SK-N-SH treated with all-trans-retinoic acid at 6 μM for 48 hours (cell line): ENCODE measurements around the gene WDR37.

Source experiments
- ATAC-seq: fragments of 200-7000 bp; cut with Tn5 transposase; 3 replicates; pipeline ENCODE4 v1.9.1; 2020; ENCODE audit warnings: mild to moderate bottlenecking, moderate library complexity
- ARNTL ChIP-seq: fragments of 450-650 bp; formaldehyde crosslinking; IDR thresholded peaks from 2 replicates; pipeline ENCODE4 v1.5.0; 2020; ENCODE audit warnings: low read depth, mild to moderate bottlenecking, moderate library complexity, borderline replicate concordance
- BACH2 ChIP-seq: fragments of 250-450 bp; sonication (Bioruptor Pico); IDR thresholded peaks from 2 replicates; pipeline ENCODE4 v1.9.0; 2021; ENCODE audit warnings: mild to moderate bottlenecking, borderline replicate concordance
- ESRRG ChIP-seq: fragments of 250-450 bp; sonication (Bioruptor Pico); IDR thresholded peaks from 2 replicates; pipeline ENCODE4 v1.6.1; 2021; ENCODE audit warnings: mild to moderate bottlenecking
- GLIS3 ChIP-seq: fragments of 250-450 bp; sonication (Bioruptor Pico); IDR thresholded peaks from 2 replicates; pipeline ENCODE4 v1.5.0; 2020; ENCODE audit warnings: mild to moderate bottlenecking, moderate library complexity
- ISL1 ChIP-seq: fragments of 250-450 bp; sonication (Bioruptor Pico); IDR thresholded peaks from 2 replicates; pipeline ENCODE4 v2.1.2; 2022; ENCODE audit warnings: mild to moderate bottlenecking, moderate library complexity
- OSR1 ChIP-seq: fragments of 250-450 bp; sonication (Bioruptor Pico); IDR thresholded peaks from 2 replicates; pipeline ENCODE4 v1.8.0; 2022; ENCODE audit warnings: moderate library complexity, mild to moderate bottlenecking, inconsistent platforms
- RARB ChIP-seq: fragments of 250-450 bp; sonication (Bioruptor Pico); IDR thresholded peaks from 2 replicates; pipeline ENCODE4 v1.8.0; 2021; ENCODE audit warnings: mild to moderate bottlenecking, moderate library complexity
- SNAI2 ChIP-seq: fragments of 250-450 bp; sonication (Bioruptor Pico); IDR thresholded peaks from 2 replicates; pipeline ENCODE4 v1.5.0; 2020; ENCODE audit warnings: mild to moderate bottlenecking, moderate library complexity
- TCF4 ChIP-seq: fragments of 250-450 bp; sonication (Bioruptor Pico); IDR thresholded peaks from 2 replicates; pipeline ENCODE4 v1.8.0; 2021; ENCODE audit warnings: mild to moderate bottlenecking, moderate library complexity, borderline replicate concordance
- TOX ChIP-seq: fragments of 250-450 bp; sonication (Bioruptor Pico); IDR thresholded peaks from 2 replicates; pipeline ENCODE4 v1.8.0; 2021; ENCODE audit warnings: mild to moderate bottlenecking, moderate library complexity, borderline replicate concordance
- ZFP3 ChIP-seq: fragments of 250-450 bp; sonication (Bioruptor Pico); IDR thresholded peaks from 2 replicates; pipeline ENCODE4 v1.5.0; 2020; ENCODE audit warnings: mild to moderate bottlenecking, moderate library complexity
- ZFP30 ChIP-seq: fragments of 450-650 bp; formaldehyde crosslinking; IDR thresholded peaks from 2 replicates; pipeline ENCODE4 v1.5.0; 2022; ENCODE audit warnings: mild to moderate bottlenecking, moderate library complexity
- ZNF565 ChIP-seq: fragments of 450-650 bp; formaldehyde crosslinking; conservative IDR thresholded peaks from 2 replicates; pipeline ENCODE4 v1.5.0; 2020; ENCODE audit warnings: low read depth, mild to moderate bottlenecking, moderate library complexity
- ZNF70 ChIP-seq: fragments of 450-650 bp; formaldehyde crosslinking; IDR thresholded peaks from 2 replicates; pipeline ENCODE4 v1.5.0; 2020; ENCODE audit warnings: mild to moderate bottlenecking, moderate library complexity
- ZNF8 ChIP-seq: fragments of 450-650 bp; formaldehyde crosslinking; IDR thresholded peaks from 2 replicates; pipeline ENCODE4 v1.5.0; 2020; ENCODE audit warnings: mild to moderate bottlenecking, moderate library complexity
- TF ChIP-seq, protein P1 (sequence below): fragments of 250-450 bp; sonication (Bioruptor Pico); IDR thresholded peaks from 2 replicates; pipeline ENCODE4 v1.8.0; 2020; ENCODE audit warnings: mild to moderate bottlenecking, moderate library complexity, borderline replicate concordance
- TF ChIP-seq, protein P2 (sequence below): fragments of 250-450 bp; sonication (Bioruptor Pico); IDR thresholded peaks from 2 replicates; pipeline ENCODE4 v1.8.0; 2021; ENCODE audit warnings: low read depth, mild to moderate bottlenecking, moderate library complexity, borderline replicate concordance
- TF ChIP-seq, protein P3 (sequence below): fragments of 250-450 bp; sonication (Bioruptor Pico); IDR thresholded peaks from 2 replicates; pipeline ENCODE4 v1.5.1; 2020; ENCODE audit warnings: low read depth, mild to moderate bottlenecking, moderate library complexity
- TF ChIP-seq, protein P4 (sequence below): fragments of 250-450 bp; sonication (Bioruptor Pico); IDR thresholded peaks from 2 replicates; pipeline ENCODE4 v1.5.0; 2020; ENCODE audit warnings: mild to moderate bottlenecking, moderate library complexity

Gene WDR37

DNA sequence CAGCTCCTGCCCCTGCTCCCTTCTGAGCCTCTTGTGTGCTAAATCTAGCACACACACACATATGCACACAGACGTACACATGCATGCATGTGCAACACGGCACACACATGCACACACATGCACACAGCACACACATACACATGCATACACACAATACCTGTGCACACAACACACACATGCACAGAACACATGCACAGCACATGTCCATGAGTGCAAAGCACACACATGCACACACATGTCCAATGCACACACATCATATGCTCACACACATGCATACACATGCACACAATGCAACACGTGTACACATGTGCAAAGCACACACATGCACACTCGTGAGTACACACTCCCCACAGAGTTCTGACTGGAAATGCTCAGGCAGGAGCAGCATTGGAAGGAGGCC is 115.0 kb downstream of the WDR37 start:
- no peak for ATAC-seq

DNA sequence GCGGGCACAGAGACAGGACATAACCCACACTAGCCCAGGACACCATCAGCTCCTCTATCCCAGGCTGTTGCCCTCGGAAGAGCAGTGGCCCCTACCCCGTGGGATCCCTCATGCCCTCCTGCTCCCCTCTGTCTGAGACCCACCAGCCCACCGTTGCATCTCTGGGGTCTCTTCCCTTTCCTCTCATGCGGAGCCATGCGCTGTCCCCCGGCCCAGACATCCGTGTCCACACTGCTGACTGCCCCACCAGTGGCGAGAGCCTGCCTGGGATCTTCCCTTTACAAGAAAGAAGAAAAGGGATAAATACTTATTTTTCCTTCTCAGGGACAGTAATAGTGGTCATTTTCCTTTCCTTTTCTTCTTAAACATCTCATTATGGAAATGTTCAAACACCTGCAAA is 115.4 kb downstream of the WDR37 start:
- TF ChIP-seq ZNF565 (CRISPR knock-in tag) = no peak
- TF ChIP-seq, protein P1, sequence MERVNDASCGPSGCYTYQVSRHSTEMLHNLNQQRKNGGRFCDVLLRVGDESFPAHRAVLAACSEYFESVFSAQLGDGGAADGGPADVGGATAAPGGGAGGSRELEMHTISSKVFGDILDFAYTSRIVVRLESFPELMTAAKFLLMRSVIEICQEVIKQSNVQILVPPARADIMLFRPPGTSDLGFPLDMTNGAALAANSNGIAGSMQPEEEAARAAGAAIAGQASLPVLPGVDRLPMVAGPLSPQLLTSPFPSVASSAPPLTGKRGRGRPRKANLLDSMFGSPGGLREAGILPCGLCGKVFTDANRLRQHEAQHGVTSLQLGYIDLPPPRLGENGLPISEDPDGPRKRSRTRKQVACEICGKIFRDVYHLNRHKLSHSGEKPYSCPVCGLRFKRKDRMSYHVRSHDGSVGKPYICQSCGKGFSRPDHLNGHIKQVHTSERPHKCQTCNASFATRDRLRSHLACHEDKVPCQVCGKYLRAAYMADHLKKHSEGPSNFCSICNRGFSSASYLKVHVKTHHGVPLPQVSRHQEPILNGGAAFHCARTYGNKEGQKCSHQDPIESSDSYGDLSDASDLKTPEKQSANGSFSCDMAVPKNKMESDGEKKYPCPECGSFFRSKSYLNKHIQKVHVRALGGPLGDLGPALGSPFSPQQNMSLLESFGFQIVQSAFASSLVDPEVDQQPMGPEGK (CRISPR knock-in tag) = no peak
- TF ChIP-seq ZFP3 (CRISPR knock-in tag) = no peak
- TF ChIP-seq ZNF8 = no peak
- TF ChIP-seq GLIS3 (CRISPR knock-in tag) = no peak
- TF ChIP-seq, protein P2, sequence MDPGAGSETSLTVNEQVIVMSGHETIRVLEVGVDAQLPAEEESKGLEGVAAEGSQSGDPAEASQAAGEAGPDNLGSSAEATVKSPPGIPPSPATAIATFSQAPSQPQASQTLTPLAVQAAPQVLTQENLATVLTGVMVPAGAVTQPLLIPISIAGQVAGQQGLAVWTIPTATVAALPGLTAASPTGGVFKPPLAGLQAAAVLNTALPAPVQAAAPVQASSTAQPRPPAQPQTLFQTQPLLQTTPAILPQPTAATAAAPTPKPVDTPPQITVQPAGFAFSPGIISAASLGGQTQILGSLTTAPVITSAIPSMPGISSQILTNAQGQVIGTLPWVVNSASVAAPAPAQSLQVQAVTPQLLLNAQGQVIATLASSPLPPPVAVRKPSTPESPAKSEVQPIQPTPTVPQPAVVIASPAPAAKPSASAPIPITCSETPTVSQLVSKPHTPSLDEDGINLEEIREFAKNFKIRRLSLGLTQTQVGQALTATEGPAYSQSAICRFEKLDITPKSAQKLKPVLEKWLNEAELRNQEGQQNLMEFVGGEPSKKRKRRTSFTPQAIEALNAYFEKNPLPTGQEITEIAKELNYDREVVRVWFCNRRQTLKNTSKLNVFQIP = no peak
- no peak for ATAC-seq

More for the DNA sequence above, 115.0 kb downstream of the WDR37 start:
- TF ChIP-seq ISL1 (CRISPR knock-in tag) (no peak), ZNF8 (no peak), ZNF70 (CRISPR knock-in tag) (no peak), ZNF565 (CRISPR knock-in tag) (no peak), TOX (CRISPR knock-in tag) (no peak), ARNTL (no peak)
- TF ChIP-seq, protein P1 (CRISPR knock-in tag) = no peak
- TF ChIP-seq, all 23 proteins: peak for 0

DNA sequence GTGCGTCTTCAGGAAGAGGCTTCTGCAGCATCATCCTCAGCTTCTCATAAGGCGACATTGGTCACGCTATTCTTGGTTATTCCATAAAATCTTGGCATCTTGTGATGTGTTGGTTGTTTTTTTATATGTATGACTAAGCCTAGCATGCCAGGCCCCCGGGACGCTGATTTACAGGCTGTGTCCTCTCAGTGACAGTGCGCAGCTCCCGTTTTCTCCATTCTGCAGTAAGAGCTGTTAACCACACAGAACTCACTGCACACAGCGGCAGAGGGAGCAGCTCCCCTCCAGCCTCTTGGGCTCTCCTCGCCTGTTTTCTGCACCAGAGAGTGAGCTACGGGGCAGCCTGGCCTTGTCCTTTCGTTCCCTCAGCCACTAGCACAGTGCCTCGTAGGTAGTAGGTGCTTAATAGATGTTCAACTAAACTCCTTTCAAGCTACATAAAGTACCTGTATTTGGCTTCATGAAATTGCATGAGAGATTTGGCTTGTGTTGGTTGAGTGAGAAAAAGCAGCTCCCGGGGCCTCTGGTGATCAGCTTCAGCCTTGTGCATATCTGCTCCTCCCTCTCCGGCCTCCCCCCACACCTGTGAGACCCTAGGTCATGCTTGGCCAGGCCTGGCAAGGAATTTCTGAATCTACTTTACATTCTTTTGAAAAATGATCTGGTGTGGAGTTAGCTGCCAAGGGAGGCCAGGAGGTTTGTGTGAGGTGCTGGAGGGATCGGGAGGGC is 116.2 kb downstream of the WDR37 start:
- no peak for ATAC-seq

DNA sequence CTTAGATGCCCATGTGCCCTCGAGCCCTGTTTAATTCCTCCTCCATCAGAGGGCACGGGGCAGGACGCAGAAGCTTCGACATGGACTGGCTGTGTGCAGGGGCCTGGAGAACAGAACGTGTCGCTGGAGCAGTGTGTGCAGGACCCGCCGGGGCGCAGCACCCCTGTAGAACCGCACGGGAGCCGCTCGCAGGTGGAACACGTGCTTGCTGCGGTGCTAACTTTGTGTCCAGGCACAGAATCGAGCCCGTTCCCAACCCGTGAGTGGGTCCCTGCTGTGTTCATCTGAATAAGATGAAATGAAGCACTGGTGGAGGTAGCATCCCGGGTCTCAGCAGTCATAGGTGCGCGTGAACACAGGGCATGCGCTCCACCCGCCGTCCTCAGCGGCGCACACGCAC is 116.9 kb downstream of the WDR37 start:
- ATAC-seq = no peak
- TF ChIP-seq BACH2 = no peak

More for the DNA sequence above, 116.2 kb downstream of the WDR37 start:
- TF ChIP-seq, protein P3, sequence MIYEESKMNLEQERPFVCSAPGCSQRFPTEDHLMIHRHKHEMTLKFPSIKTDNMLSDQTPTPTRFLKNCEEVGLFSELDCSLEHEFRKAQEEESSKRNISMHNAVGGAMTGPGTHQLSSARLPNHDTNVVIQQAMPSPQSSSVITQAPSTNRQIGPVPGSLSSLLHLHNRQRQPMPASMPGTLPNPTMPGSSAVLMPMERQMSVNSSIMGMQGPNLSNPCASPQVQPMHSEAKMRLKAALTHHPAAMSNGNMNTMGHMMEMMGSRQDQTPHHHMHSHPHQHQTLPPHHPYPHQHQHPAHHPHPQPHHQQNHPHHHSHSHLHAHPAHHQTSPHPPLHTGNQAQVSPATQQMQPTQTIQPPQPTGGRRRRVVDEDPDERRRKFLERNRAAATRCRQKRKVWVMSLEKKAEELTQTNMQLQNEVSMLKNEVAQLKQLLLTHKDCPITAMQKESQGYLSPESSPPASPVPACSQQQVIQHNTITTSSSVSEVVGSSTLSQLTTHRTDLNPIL (CRISPR knock-in tag) = no peak
- TF ChIP-seq OSR1 (CRISPR knock-in tag) = no peak
- no peak for TF ChIP-seq ZFP3 (CRISPR knock-in tag)
- TF ChIP-seq, all 23 proteins: peak for 0

DNA sequence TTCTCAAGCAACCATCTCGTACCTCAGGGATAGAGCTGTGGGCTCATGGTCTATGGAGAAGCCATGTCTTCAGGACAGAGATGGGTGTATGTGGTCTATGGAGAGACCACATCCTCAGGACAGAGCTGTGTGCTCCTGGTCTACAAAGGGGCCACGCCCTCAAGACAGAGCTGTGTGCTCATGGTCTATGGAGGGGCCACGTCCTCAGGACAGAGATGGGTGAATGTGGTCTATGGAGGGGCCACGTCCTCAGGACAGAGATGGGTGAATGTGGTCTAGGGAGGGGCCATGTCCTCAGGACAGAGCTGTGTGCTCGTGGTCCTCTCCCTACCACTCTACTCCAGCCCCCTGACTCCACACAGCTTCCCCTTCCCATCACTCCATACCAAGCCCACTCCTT is 117.8 kb downstream of the WDR37 start:
- no peak for TF ChIP-seq TCF4
- TF ChIP-seq ESRRG (CRISPR knock-in tag) = no peak
- TF ChIP-seq ARNTL = no peak
- no peak for TF ChIP-seq TOX (CRISPR knock-in tag)
- no peak for TF ChIP-seq SNAI2 (CRISPR knock-in tag)
- TF ChIP-seq OSR1 (CRISPR knock-in tag) = no peak
- TF ChIP-seq, protein P4, sequence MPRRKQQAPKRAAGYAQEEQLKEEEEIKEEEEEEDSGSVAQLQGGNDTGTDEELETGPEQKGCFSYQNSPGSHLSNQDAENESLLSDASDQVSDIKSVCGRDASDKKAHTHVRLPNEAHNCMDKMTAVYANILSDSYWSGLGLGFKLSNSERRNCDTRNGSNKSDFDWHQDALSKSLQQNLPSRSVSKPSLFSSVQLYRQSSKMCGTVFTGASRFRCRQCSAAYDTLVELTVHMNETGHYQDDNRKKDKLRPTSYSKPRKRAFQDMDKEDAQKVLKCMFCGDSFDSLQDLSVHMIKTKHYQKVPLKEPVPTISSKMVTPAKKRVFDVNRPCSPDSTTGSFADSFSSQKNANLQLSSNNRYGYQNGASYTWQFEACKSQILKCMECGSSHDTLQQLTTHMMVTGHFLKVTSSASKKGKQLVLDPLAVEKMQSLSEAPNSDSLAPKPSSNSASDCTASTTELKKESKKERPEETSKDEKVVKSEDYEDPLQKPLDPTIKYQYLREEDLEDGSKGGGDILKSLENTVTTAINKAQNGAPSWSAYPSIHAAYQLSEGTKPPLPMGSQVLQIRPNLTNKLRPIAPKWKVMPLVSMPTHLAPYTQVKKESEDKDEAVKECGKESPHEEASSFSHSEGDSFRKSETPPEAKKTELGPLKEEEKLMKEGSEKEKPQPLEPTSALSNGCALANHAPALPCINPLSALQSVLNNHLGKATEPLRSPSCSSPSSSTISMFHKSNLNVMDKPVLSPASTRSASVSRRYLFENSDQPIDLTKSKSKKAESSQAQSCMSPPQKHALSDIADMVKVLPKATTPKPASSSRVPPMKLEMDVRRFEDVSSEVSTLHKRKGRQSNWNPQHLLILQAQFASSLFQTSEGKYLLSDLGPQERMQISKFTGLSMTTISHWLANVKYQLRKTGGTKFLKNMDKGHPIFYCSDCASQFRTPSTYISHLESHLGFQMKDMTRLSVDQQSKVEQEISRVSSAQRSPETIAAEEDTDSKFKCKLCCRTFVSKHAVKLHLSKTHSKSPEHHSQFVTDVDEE (CRISPR knock-in tag) = no peak
- no peak for TF ChIP-seq ZFP30 (CRISPR knock-in tag)
- no peak for TF ChIP-seq RARB (CRISPR knock-in tag)
- no peak for TF ChIP-seq BACH2
- ATAC-seq = no peak
